ENCODE results near the gene SLC13A3.

The SLC13A3 gene

GRCh38 chr20:46695892-46696291, 44.6 kb upstream of the SLC13A3 start:
- H3K27me3 ChIP-seq (ENCODE audit: control insufficient read depth, low read length): no peaks in the 10 kb centered on the region
- H3K4me2 ChIP-seq (ENCODE audit: low read length): no peak overlapping the region
- TF ChIP-seq EZH2phosphoT487 (IDR thresholded peaks at IDR 0.05; ENCODE audit: borderline replicate concordance, low read length) (no peak), CTCF (IDR thresholded peaks at IDR 0.05; ENCODE audit: low read depth, low read length, poor library complexity, severe bottlenecking) (no peak)
- H4K20me1 ChIP-seq (ENCODE audit: control insufficient read depth, insufficient read depth, low read depth, low read length): no peaks in the 10 kb centered on the region
- no peaks in the 10 kb centered on the region for H3K9me3 ChIP-seq (ENCODE audit: control insufficient read depth, insufficient read depth, low read length)
- no peaks in the 10 kb centered on the region for H3K36me3 ChIP-seq (ENCODE audit: control insufficient read depth, low read length)
- H3K9me2 ChIP-seq (replicated peaks; ENCODE audit: control insufficient read depth, low read length): no peaks in the 10 kb centered on the region
- H3K79me2 ChIP-seq (ENCODE audit: control insufficient read depth, low read length): no peaks in the 10 kb centered on the region
- H3K27ac ChIP-seq (ENCODE audit: low read depth, low read length): no peak overlapping the region
- H3F3A ChIP-seq (ENCODE audit: control insufficient read depth, insufficient read depth): no peaks in the 10 kb centered on the region
- no peak overlapping the region for H3K4me3 ChIP-seq (ENCODE audit: low read length)
- H3K4me1 ChIP-seq (ENCODE audit: control insufficient read depth, low read length): peaks cover 21% of the 10 kb centered on the region

GRCh38 chr20:46694484-46694883, 43.2 kb upstream of the SLC13A3 start:
- no peaks in the 10 kb centered on the region for H3K9me3 ChIP-seq (ENCODE audit: control insufficient read depth, insufficient read depth, low read length)
- H3F3A ChIP-seq (ENCODE audit: control insufficient read depth, insufficient read depth): no peaks in the 10 kb centered on the region
- H3K4me1 ChIP-seq (ENCODE audit: control insufficient read depth, low read length): peaks cover 33% of the 10 kb centered on the region
- TF ChIP-seq EZH2phosphoT487 (IDR thresholded peaks at IDR 0.05; ENCODE audit: borderline replicate concordance, low read length) (no peak), CTCF (IDR thresholded peaks at IDR 0.05; ENCODE audit: low read depth, low read length, poor library complexity, severe bottlenecking) (no peak)
- peak overlapping the region; percentile 29; the same call in 1 of the 2 replicates for H3K4me2 ChIP-seq (ENCODE audit: low read length)
- 0 out of 2 replicates have a peak overlapping the region, but pooled peaks have one; percentile 9 for H3K4me3 ChIP-seq (ENCODE audit: low read length)
- H3K79me2 ChIP-seq (ENCODE audit: control insufficient read depth, low read length): no peaks in the 10 kb centered on the region
- H4K20me1 ChIP-seq (ENCODE audit: control insufficient read depth, insufficient read depth, low read depth, low read length): no peaks in the 10 kb centered on the region
- H3K27ac ChIP-seq (ENCODE audit: low read depth, low read length): no peak overlapping the region
- no peaks in the 10 kb centered on the region for H3K9me2 ChIP-seq (replicated peaks; ENCODE audit: control insufficient read depth, low read length)
- H3K36me3 ChIP-seq (ENCODE audit: control insufficient read depth, low read length): no peaks in the 10 kb centered on the region
- no peaks in the 10 kb centered on the region for H3K27me3 ChIP-seq (ENCODE audit: control insufficient read depth, low read length)

GRCh38 chr20:46691196-46691595, 39.9 kb upstream of the SLC13A3 start:
- Histone ChIP-seq H3F3A (ENCODE audit: control insufficient read depth, insufficient read depth) (0 out of 2 replicates have a peak, but pooled peaks cover 3% of the 10 kb centered on the region), H3K9me3 (ENCODE audit: control insufficient read depth, insufficient read depth, low read length) (no peaks in the 10 kb centered on the region), H3K9me2 (replicated peaks; ENCODE audit: control insufficient read depth, low read length) (no peaks in the 10 kb centered on the region), H3K4me2 (ENCODE audit: low read length) (no peak overlapping the region), H3K27ac (ENCODE audit: low read depth, low read length) (no peak overlapping the region), H3K4me3 (ENCODE audit: low read length) (no peak overlapping the region), H4K20me1 (ENCODE audit: control insufficient read depth, insufficient read depth, low read depth, low read length) (peaks cover 17% of the 10 kb centered on the region; the same call in 1 of the 2 replicates), H3K4me1 (ENCODE audit: control insufficient read depth, low read length) (peaks cover 47% of the 10 kb centered on the region), H3K27me3 (ENCODE audit: control insufficient read depth, low read length) (no peaks in the 10 kb centered on the region), H3K79me2 (ENCODE audit: control insufficient read depth, low read length) (peaks cover 32% of the 10 kb centered on the region), H3K36me3 (ENCODE audit: control insufficient read depth, low read length) (peaks cover 27% of the 10 kb centered on the region)
- TF ChIP-seq CTCF (IDR thresholded peaks at IDR 0.05; ENCODE audit: low read depth, low read length, poor library complexity, severe bottlenecking) (no peak), EZH2phosphoT487 (IDR thresholded peaks at IDR 0.05; ENCODE audit: borderline replicate concordance, low read length) (no peak)

Data from DOHH2 (cell line).